ENCODE results near the gene RFWD3.

The RFWD3 gene

GRCh38 chr16:74591876-74592650 is 74.6 kb downstream of the RFWD3 start:
- Histone ChIP-seq H3K4me3 (ENCODE audit: low read length) (no peak overlapping the region), H3K36me3 (ENCODE audit: insufficient read depth, low read depth, low read length) (no peaks in the 10 kb centered on the region), H3K4me1 (ENCODE audit: insufficient read depth, low read length) (no peaks in the 10 kb centered on the region), H3K27ac (ENCODE audit: low read length) (no peak overlapping the region), H3K27me3 (ENCODE audit: insufficient read depth, low read length) (no peaks in the 10 kb centered on the region), H3K9me3 (ENCODE audit: insufficient read depth, low read depth, low read length) (no peaks in the 10 kb centered on the region), H3K9ac (ENCODE audit: low read depth, low read length) (no peak overlapping the region)

- no peak overlapping the region for H3K4me3 ChIP-seq (ENCODE audit: low read length)
- no peaks in the 10 kb centered on the region for H3K36me3 ChIP-seq (ENCODE audit: insufficient read depth, low read depth, low read length)
- H3K9me3 ChIP-seq (ENCODE audit: insufficient read depth, low read depth, low read length), result no peaks in the 10 kb centered on the region
- H3K9ac ChIP-seq (ENCODE audit: low read depth, low read length), result no peak overlapping the region
- H3K27me3 ChIP-seq (ENCODE audit: insufficient read depth, low read length), result no peaks in the 10 kb centered on the region
- no peaks in the 10 kb centered on the region for H3K4me1 ChIP-seq (ENCODE audit: insufficient read depth, low read length)
- H3K27ac ChIP-seq (ENCODE audit: low read length), result no peak overlapping the region
Measured at GRCh38 chr16:74586948-74587347, 79.7 kb downstream of the RFWD3 start.

GRCh38 chr16:74585846-74586443 is 80.7 kb downstream of the RFWD3 start:
- Histone ChIP-seq H3K9ac (ENCODE audit: low read depth, low read length) (no peak overlapping the region), H3K27me3 (ENCODE audit: insufficient read depth, low read length) (no peaks in the 10 kb centered on the region), H3K36me3 (ENCODE audit: insufficient read depth, low read depth, low read length) (no peaks in the 10 kb centered on the region), H3K27ac (ENCODE audit: low read length) (no peak overlapping the region), H3K4me1 (ENCODE audit: insufficient read depth, low read length) (no peaks in the 10 kb centered on the region), H3K4me3 (ENCODE audit: low read length) (no peak overlapping the region), H3K9me3 (ENCODE audit: insufficient read depth, low read depth, low read length) (no peaks in the 10 kb centered on the region)

GRCh38 chr16:74583926-74584666 is 82.6 kb downstream of the RFWD3 start:
- H3K27ac ChIP-seq (ENCODE audit: low read length), result no peak overlapping the region
- H3K9me3 ChIP-seq (ENCODE audit: insufficient read depth, low read depth, low read length), result no peaks in the 10 kb centered on the region
- no peak overlapping the region for H3K4me3 ChIP-seq (ENCODE audit: low read length)
- no peaks in the 10 kb centered on the region for H3K4me1 ChIP-seq (ENCODE audit: insufficient read depth, low read length)
- no peak overlapping the region for H3K9ac ChIP-seq (ENCODE audit: low read depth, low read length)
- H3K27me3 ChIP-seq (ENCODE audit: insufficient read depth, low read length), result no peaks in the 10 kb centered on the region
- H3K36me3 ChIP-seq (ENCODE audit: insufficient read depth, low read depth, low read length), result no peaks in the 10 kb centered on the region

GRCh38 chr16:74582970-74583369 is 83.7 kb downstream of the RFWD3 start:
- Histone ChIP-seq H3K9me3 (ENCODE audit: insufficient read depth, low read depth, low read length) (no peaks in the 10 kb centered on the region), H3K9ac (ENCODE audit: low read depth, low read length) (no peak overlapping the region), H3K27me3 (ENCODE audit: insufficient read depth, low read length) (no peaks in the 10 kb centered on the region), H3K4me3 (ENCODE audit: low read length) (no peak overlapping the region), H3K36me3 (ENCODE audit: insufficient read depth, low read depth, low read length) (no peaks in the 10 kb centered on the region), H3K27ac (ENCODE audit: low read length) (no peak overlapping the region), H3K4me1 (ENCODE audit: insufficient read depth, low read length) (no peaks in the 10 kb centered on the region)

GRCh38 chr16:74580833-74581232 is 85.8 kb downstream of the RFWD3 start:
- no peak overlapping the region for H3K9ac ChIP-seq (ENCODE audit: low read depth, low read length)
- H3K4me3 ChIP-seq (ENCODE audit: low read length), result no peak overlapping the region
- no peak overlapping the region for H3K27ac ChIP-seq (ENCODE audit: low read length)

GRCh38 chr16:74578838-74579237 is 87.8 kb downstream of the RFWD3 start:
- no peaks in the 10 kb centered on the region for H3K9me3 ChIP-seq (ENCODE audit: insufficient read depth, low read depth, low read length)
- no peaks in the 10 kb centered on the region for H3K36me3 ChIP-seq (ENCODE audit: insufficient read depth, low read depth, low read length)
- H3K4me3 ChIP-seq (ENCODE audit: low read length), result no peak overlapping the region
- no peaks in the 10 kb centered on the region for H3K27me3 ChIP-seq (ENCODE audit: insufficient read depth, low read length)
- no peak overlapping the region for H3K9ac ChIP-seq (ENCODE audit: low read depth, low read length)
- H3K4me1 ChIP-seq (ENCODE audit: insufficient read depth, low read length), result no peaks in the 10 kb centered on the region
- H3K27ac ChIP-seq (ENCODE audit: low read length), result no peak overlapping the region

More at GRCh38 chr16:74580833-74581232, 85.8 kb downstream of the RFWD3 start:
- Histone ChIP-seq H3K4me1 (ENCODE audit: insufficient read depth, low read length) (no peaks in the 10 kb centered on the region), H3K36me3 (ENCODE audit: insufficient read depth, low read depth, low read length) (no peaks in the 10 kb centered on the region), H3K9me3 (ENCODE audit: insufficient read depth, low read depth, low read length) (no peaks in the 10 kb centered on the region), H3K27me3 (ENCODE audit: insufficient read depth, low read length) (no peaks in the 10 kb centered on the region)

- Histone ChIP-seq H3K4me3 (ENCODE audit: low read length) (no peak overlapping the region), H3K36me3 (ENCODE audit: insufficient read depth, low read depth, low read length) (no peaks in the 10 kb centered on the region), H3K27me3 (ENCODE audit: insufficient read depth, low read length) (no peaks in the 10 kb centered on the region), H3K27ac (ENCODE audit: low read length) (no peak overlapping the region), H3K4me1 (ENCODE audit: insufficient read depth, low read length) (no peaks in the 10 kb centered on the region), H3K9me3 (ENCODE audit: insufficient read depth, low read depth, low read length) (no peaks in the 10 kb centered on the region), H3K9ac (ENCODE audit: low read depth, low read length) (no peak overlapping the region)
Measured at GRCh38 chr16:74578433-74578832, 88.2 kb downstream of the RFWD3 start.

GRCh38 chr16:74577882-74578366 is 88.8 kb downstream of the RFWD3 start:
- H3K9ac ChIP-seq (ENCODE audit: low read depth, low read length), result no peak overlapping the region
- no peak overlapping the region for H3K27ac ChIP-seq (ENCODE audit: low read length)
- H3K4me1 ChIP-seq (ENCODE audit: insufficient read depth, low read length), result no peaks in the 10 kb centered on the region
- no peak overlapping the region for H3K4me3 ChIP-seq (ENCODE audit: low read length)
- no peaks in the 10 kb centered on the region for H3K36me3 ChIP-seq (ENCODE audit: insufficient read depth, low read depth, low read length)
- no peaks in the 10 kb centered on the region for H3K27me3 ChIP-seq (ENCODE audit: insufficient read depth, low read length)
- H3K9me3 ChIP-seq (ENCODE audit: insufficient read depth, low read depth, low read length), result no peaks in the 10 kb centered on the region

GRCh38 chr16:74575807-74576643 is 90.7 kb downstream of the RFWD3 start:
- Histone ChIP-seq H3K27ac (ENCODE audit: low read length) (no peak overlapping the region), H3K4me3 (ENCODE audit: low read length) (no peak overlapping the region), H3K4me1 (ENCODE audit: insufficient read depth, low read length) (no peaks in the 10 kb centered on the region; the same call in 1 of the 2 replicates), H3K9ac (ENCODE audit: low read depth, low read length) (no peak overlapping the region), H3K36me3 (ENCODE audit: insufficient read depth, low read depth, low read length) (no peaks in the 10 kb centered on the region), H3K9me3 (ENCODE audit: insufficient read depth, low read depth, low read length) (no peaks in the 10 kb centered on the region), H3K27me3 (ENCODE audit: insufficient read depth, low read length) (no peaks in the 10 kb centered on the region)

- Histone ChIP-seq H3K4me3 (ENCODE audit: low read length) (no peak overlapping the region), H3K27me3 (ENCODE audit: insufficient read depth, low read length) (no peaks in the 10 kb centered on the region), H3K27ac (ENCODE audit: low read length) (no peak overlapping the region), H3K36me3 (ENCODE audit: insufficient read depth, low read depth, low read length) (no peaks in the 10 kb centered on the region), H3K4me1 (ENCODE audit: insufficient read depth, low read length) (no peaks in the 10 kb centered on the region; the same call in 1 of the 2 replicates), H3K9ac (ENCODE audit: low read depth, low read length) (no peak overlapping the region), H3K9me3 (ENCODE audit: insufficient read depth, low read depth, low read length) (no peaks in the 10 kb centered on the region)
Measured at GRCh38 chr16:74575175-74575806, 91.4 kb downstream of the RFWD3 start.
